Stimulated activated CD4-positive, alpha-beta T cell treated with anti-CD3 and anti-CD28 coated beads, Interleukin-1b, Interleukin-23, amount 100 ng/mL, for 24 hours (primary cell): ENCODE measurements around the gene ISOC2.
A peak's percentile ranks its signal among the peaks of the same experiment; 100 is the strongest.
"Not testable (repeated sequence)": the region's sequence is repeated elsewhere in the genome, so short reads cannot be mapped to it uniquely, and the experiment has no call there.

Experiments used
- DNase-seq, 4 experiments: peaks; one replicate each; pipeline ENCODE4 v3.0.0-alpha.2; 2020; ENCODE audit warnings: low read depth in 4 of 4, low spot score in 1 of 4

Gene ISOC2

GRCh38 chr19:55410168-55410567, 51.3 kb downstream of the ISOC2 start:
- no peak for DNase-seq

- DNase-seq, result not testable (repeated sequence)
Measured at GRCh38 chr19:55409179-55409578, 52.3 kb downstream of the ISOC2 start.

- no peak for DNase-seq
Measured at GRCh38 chr19:55408533-55408872, 52.9 kb downstream of the ISOC2 start.

- DNase-seq, result peak; percentile 86 to 95 (median 94)
Measured at GRCh38 chr19:55407800-55408532, 53.5 kb downstream of the ISOC2 start.

- DNase-seq, result not testable (repeated sequence)
Measured at GRCh38 chr19:55407550-55407799, 54.0 kb downstream of the ISOC2 start, which contains the start of gene UBE2S. Gene UBE2S, minus strand, starts transcription at chr19:55407788. Its CDS starts 199 bp downstream, at chr19:55407589.

GRCh38 chr19:55406826-55407549, 54.5 kb downstream of the ISOC2 start:
- no peak for DNase-seq

- DNase-seq, result no peak
Measured at GRCh38 chr19:55406091-55406825, 55.2 kb downstream of the ISOC2 start.

- DNase-seq, result no peak
Measured at GRCh38 chr19:55405638-55406037, 55.8 kb downstream of the ISOC2 start.
